ENCODE measurements around the gene MED29.

MED29 gene

GRCh38 chr19:39430675-39431593 lies 39.8 kb downstream of the MED29 start:
- no peak for DNase-seq (ENCODE audit: low read depth)

GRCh38 chr19:39432677-39433025 lies 41.5 kb downstream of the MED29 start:
- DNase-seq (ENCODE audit: low read depth): no peak

GRCh38 chr19:39433480-39434079 lies 42.4 kb downstream of the MED29 start:
- no peak for DNase-seq (ENCODE audit: low read depth)

- no peak for DNase-seq (ENCODE audit: low read depth)
Observed at GRCh38 chr19:39434123-39435076, 43.2 kb downstream of the MED29 start.

GRCh38 chr19:39435499-39436349 lies 44.5 kb downstream of the MED29 start, which contains the start of gene RPS16:
Gene RPS16, minus strand, starts transcription at chr19:39435949. Its CDS starts 54 bp downstream, at chr19:39435895.
- peak; percentile 92 for DNase-seq (ENCODE audit: low read depth)

- DNase-seq (ENCODE audit: low read depth): no peak
Observed at GRCh38 chr19:39436350-39436716, 45.2 kb downstream of the MED29 start.

- DNase-seq (ENCODE audit: low read depth): no peak
Observed at GRCh38 chr19:39438270-39438934, 47.2 kb downstream of the MED29 start.

- DNase-seq (ENCODE audit: low read depth): no peak
Observed at GRCh38 chr19:39444598-39445195, 53.5 kb downstream of the MED29 start.

GRCh38 chr19:39445196-39446111 lies 54.3 kb downstream of the MED29 start, which contains the start of gene SUPT5H:
Gene SUPT5H, plus strand, starts transcription at chr19:39445582. Its CDS starts 309 bp downstream, at chr19:39445891.
- DNase-seq (ENCODE audit: low read depth): peak; percentile 93

- DNase-seq (ENCODE audit: low read depth): no peak
Observed at GRCh38 chr19:39446365-39447084, 55.3 kb downstream of the MED29 start.

GRCh38 chr19:39448271-39448670 lies 57.1 kb downstream of the MED29 start:
- DNase-seq (ENCODE audit: low read depth): no peak

GRCh38 chr19:39449116-39449797 lies 58.1 kb downstream of the MED29 start:
- no peak for DNase-seq (ENCODE audit: low read depth)
